ENCODE results near the gene PUS1.
"Not testable (repeated sequence)": the region's sequence is repeated elsewhere in the genome, so short reads cannot be mapped to it uniquely, and the experiment has no call there.

PUS1 gene

GRCh38 chr12:131959641-131960589, 30.8 kb downstream of the PUS1 start:
- no peak for DNase-seq (ENCODE audit: low read depth in 2 of 2)

DNA sequence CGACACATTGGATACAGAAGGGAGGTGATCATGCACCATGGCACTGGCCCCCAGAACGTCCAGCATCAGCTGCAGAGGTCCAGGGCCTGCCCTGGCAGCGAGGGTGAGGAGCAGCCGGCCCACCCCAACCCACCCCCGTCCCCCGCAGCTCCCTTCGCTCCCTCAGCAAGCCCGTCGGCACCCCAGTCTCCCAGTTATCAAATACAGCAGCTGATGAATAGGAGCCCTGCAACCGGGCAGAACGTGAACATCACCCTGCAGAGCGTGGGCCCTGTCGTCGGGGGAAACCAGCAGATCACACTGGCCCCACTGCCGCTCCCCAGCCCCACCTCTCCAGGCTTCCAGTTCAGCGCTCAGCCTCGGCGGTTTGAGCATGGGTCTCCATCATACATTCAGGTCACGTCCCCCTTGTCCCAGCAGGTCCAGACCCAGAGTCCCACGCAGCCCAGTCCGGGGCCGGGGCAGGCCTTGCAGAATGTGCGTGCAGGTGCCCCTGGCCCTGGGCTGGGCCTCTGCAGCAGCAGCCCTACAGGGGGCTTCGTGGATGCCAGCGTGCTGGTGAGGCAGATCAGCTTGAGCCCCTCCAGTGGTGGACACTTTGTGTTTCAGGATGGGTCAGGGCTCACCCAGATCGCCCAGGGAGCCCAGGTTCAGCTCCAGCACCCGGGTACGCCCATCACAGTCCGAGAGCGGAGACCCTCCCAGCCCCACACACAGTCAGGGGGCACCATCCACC, 31.7 kb downstream of the PUS1 start:
- DNase-seq (ENCODE audit: low read depth in 2 of 2), result not testable (repeated sequence)

- not testable (repeated sequence) for DNase-seq (ENCODE audit: low read depth in 2 of 2)
Measured at GRCh38 chr12:131961328-131961727, 32.3 kb downstream of the PUS1 start.

DNA sequence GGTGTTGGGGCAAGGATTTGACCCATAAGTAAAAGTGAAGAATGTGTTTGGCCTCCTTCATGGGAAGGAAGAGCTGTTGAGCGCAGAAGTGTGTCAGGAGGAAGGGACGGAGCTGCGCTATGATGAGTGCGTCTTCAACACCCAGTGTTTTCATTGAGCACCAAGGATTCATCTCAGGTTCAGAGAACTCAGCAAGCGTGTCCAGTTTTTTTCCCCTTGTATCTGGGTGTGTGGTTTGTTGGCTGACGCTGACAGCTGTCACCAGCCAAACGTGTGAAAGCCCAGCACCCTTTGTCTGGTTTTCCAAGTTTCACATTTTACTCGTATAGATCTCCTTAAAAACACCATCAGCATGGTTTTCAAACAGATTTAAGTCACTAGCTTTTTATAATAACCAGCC, 33.0 kb downstream of the PUS1 start:
- DNase-seq (ENCODE audit: low read depth in 2 of 2), result no peak

GRCh38 chr12:131963381-131963780, 34.3 kb downstream of the PUS1 start:
- DNase-seq (ENCODE audit: low read depth in 2 of 2), result no peak

GRCh38 chr12:131965073-131965472, 36.0 kb downstream of the PUS1 start:
- no peak for DNase-seq (ENCODE audit: low read depth in 2 of 2)

DNA sequence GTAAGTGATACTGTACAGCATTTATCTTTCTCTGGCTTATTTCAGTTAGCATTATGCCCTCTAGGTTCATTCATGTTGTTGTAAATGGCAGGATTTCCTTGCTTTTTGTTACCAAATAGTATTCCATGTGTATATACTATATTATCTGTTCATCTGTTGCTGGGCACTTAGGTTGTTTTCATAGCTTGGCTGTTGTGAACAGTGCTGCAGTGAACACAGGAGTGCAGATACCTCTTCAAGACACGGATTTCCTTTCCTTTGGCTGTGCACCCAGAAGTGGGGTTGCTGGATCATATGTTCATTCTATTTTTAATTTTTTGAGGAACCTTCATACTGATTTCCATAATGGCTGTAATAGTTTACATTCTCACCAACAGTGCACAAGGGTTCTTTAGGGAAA, 42.1 kb downstream of the PUS1 start:
- DNase-seq (ENCODE audit: low read depth in 2 of 2), result no peak

GRCh38 chr12:131975228-131975627, 46.2 kb downstream of the PUS1 start:
- DNase-seq (ENCODE audit: low read depth in 2 of 2), result no peak

DNA sequence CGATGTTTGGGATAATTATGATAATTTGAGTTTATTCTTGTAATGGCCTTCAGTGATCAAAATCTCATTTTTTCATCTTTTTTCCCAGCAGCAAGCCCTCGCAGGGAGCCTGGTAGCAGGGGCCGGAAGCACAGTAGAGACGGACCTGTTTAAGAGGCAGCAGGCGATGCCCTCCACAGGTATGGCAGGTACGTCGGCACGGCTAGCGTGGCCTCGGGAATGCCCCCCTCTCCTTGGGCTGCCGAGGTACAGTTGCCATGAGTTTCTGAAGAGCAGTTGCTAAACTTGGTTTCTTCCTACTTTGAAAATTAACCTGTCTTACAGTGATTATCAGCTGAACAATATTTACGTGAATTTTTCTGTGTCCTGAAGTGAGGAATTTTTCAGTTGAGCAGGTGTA, 50.5 kb downstream of the PUS1 start:
- DNase-seq (ENCODE audit: low read depth in 2 of 2), result no peak

- DNase-seq (ENCODE audit: low read depth in 2 of 2), result no peak
Measured at GRCh38 chr12:131980263-131980662, 51.2 kb downstream of the PUS1 start.

DNA sequence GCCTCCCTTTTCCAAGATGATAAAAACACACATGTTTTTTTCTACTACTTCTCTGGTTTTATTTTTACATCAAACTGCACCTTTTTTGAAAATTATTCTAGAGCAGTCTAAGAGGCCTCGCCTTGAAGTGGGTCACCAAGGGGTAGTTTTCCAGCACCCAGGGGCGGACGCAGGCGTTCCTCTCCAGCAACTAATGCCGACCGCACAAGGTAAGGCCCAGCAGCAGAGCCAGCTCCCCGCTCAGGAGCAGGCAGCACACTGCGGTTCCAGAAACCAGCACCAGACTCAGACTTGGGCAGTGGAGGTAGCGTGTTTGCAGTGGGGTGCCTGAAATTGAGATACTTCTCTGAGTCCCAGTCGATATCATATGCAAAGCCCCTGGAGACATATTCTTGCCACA, 52.3 kb downstream of the PUS1 start:
- DNase-seq (ENCODE audit: low read depth in 2 of 2), result no peak

DNA sequence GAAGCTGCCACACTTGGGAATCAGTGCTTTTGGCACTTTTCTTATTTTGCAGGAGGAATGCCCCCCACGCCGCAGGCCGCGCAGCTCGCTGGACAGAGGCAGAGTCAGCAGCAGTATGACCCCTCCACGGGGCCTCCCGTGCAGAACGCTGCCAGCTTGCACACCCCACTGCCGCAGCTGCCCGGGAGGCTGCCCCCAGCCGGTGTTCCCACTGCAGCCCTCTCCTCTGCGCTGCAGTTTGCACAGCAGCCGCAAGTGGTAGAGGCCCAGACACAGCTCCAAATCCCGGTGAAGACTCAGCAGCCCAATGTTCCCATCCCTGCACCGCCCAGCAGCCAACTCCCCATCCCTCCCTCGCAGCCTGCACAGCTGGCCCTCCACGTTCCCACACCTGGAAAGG, 53.0 kb downstream of the PUS1 start:
- DNase-seq (ENCODE audit: low read depth in 2 of 2), result no peak

DNA sequence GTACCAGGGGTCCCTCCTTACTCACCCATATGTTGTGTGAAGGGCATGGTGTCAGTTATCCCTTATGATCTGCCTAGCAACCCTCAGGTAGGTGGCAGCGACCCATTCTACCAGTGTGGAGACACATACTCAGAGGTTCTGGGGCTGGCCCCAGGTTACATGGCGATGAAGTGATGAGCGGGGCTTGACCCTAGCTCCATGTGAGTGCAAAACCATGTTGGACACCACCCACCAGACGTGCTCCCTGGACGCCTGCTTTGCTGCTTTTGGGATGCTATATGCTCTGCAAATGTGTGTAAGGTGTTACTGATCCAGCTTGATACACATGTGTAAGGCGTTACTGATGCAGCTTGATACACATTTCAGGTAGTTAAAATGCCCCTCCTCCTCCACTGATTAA, 54.0 kb downstream of the PUS1 start:
- no peak for DNase-seq (ENCODE audit: low read depth in 2 of 2)

- no peak for DNase-seq (ENCODE audit: low read depth in 2 of 2)
Measured at GRCh38 chr12:131983554-131983953, 54.5 kb downstream of the PUS1 start.

- DNase-seq (ENCODE audit: low read depth in 2 of 2), result no peak
Measured at GRCh38 chr12:131984334-131984733, 55.3 kb downstream of the PUS1 start.

DNA sequence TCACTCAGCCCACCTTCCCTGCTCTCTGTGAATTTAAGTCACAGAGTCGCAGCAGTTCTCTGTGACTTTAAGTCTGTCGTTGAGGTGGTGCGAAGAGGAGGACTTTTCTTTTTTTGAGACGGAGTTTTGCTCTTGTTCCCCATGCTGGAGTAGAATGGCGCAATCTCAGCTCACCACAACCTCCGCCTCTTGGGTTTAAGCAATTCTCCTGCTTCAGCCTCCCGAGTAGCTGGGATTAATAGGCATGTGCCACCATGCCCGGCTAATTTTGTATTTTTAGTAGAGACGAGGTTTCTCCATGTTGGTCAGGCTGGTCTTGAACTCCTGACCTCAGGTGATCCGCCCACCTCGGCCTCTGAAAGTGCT, 56.4 kb downstream of the PUS1 start:
- not testable (repeated sequence) for DNase-seq (ENCODE audit: low read depth in 2 of 2)

DNA sequence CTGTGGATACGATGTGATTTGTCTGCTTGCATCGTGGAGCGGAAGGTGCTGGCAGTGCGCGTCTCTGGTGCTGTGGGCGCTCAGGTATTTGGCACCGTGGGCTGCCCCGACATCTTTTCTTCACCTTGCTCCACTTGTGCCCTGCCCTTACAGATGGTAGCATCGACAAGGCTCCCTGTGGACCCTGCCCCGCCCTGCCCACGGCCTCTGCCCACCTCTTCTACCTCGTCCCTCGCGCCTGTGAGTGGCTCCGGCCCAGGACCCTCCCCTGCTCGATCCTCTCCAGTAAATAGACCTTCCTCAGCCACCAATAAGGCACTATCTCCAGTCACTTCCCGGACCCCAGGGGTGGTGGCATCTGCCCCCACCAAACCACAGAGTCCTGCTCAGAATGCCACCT, 57.3 kb downstream of the PUS1 start:
- no peak for DNase-seq (ENCODE audit: low read depth in 2 of 2)

DNA sequence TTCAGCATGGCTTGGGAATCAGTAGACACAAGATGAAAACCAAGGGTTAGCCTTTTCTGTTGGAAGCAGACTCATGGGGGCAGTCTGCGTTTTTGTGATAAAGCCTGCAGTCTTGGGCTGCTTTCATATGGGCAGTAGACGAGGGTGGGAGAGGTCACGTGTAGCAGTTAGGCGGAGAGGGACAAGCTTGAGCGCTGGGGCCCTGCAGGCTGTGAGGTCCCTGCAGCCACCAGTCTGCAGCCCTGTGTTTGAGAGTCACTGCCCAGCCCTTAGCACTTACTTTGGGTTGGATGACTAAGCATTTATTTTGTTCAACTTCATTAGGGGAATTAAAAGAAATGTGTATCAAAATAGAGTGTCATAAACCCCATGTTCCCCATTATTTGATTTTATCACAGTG, 57.8 kb downstream of the PUS1 start:
- DNase-seq (ENCODE audit: low read depth in 2 of 2), result no peak

GRCh38 chr12:131987552-131987951, 58.5 kb downstream of the PUS1 start:
- no peak for DNase-seq (ENCODE audit: low read depth in 2 of 2)

GRCh38 chr12:131988054-131988796, 59.1 kb downstream of the PUS1 start:
- DNase-seq (ENCODE audit: low read depth in 2 of 2), result no peak

DNA sequence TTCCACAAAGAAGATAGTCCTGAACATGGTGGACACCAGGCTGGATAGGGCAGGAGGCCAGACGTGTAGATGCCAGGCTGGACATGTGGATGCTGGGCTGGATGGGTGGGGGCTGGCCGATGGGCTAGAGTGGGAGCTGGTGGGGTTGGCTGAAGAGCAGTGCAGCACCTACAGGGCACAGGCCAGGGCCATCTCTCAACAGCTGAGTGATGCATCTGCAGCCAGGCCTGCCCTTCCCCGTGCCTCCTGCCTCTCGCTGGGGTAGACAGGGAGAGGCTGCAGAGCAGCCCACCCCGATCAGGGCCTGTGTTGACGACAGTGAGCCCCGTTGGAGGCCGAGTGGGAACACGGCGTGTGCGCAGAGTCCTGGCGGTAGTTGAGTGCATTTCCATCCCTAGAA, 59.9 kb downstream of the PUS1 start:
- DNase-seq (ENCODE audit: low read depth in 2 of 2), result no peak
